Dermis microvascular lymphatic vessel endothelial cell (primary cell): ENCODE measurements around the gene RETNLB. TPM values are rescaled to one million over a fixed set of nuclear protein-coding genes. Genes with fewer than 3 reads are reported as not detected.
A peak's percentile ranks its signal among the peaks of the same experiment; 100 is the strongest.

Source experiments
- DNase-seq, 2 donors: peaks; one replicate each; pipeline versions ENCODE4 v3.0.0 to v3.0.0-alpha.2; 2010; ENCODE audit warnings: low read depth in 2 of 2
- total RNA-seq: library from RNA; depleted of rRNA; stranded (reverse); fragments of >200 nt; gene quantifications from 2 replicates; pipeline ENCODE4 v1.2.1, GENCODE V29; 2014

The RETNLB gene
- total RNA-seq: not detected in 2 replicates

DNA sequence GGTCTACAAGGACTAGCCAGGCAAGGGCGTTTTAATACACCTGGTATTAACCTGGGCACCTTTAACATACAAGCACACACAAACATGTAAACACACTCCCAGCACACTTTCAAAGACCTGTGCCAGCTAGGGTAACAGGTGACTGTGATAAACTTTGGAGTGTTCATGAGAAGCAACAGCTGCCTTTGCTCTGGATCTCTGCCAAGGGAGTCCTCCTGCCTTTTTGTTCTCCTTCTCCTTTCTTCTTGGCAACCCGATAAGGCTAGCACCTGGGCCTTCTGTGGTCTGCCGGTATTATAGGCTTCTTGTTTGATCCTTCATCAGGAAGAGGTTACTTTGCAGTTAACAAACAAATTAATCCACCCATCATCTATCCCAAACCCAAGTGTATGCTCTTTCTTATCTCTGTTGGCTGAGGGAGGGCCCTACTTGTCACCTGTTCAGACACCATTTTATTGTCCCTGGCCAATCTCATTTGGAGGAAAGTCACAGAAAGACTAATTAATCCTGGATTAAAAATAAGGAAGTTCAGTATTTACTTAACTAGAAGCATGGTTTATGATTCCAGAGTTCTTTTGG lies at the start of gene RETNLB:
TSS of gene RETNLB (minus strand) at position 7 of the 579 bp plus-strand sequence. CDS start 225 bp downstream, outside the sequence.
- no peak for DNase-seq

DNA sequence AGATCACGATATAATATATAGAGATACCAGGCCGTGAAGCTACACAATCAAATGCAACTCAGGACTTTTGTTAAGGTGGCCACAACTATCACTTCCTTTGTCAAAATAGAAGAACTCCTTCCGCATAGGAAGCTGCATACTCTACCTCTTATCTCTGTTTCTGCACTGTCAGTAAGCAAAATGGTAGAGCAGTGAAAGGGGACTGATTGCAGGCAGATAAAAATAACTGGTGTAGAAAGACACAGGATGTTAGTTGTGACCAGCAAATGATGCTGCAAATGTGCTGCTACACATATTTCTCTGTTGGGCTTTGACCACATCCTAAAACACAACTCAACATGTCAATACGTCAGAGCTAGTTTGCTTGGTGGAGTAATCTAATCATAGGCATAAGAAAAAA lies 49.1 kb upstream of the RETNLB start:
- DNase-seq: no peak

DNA sequence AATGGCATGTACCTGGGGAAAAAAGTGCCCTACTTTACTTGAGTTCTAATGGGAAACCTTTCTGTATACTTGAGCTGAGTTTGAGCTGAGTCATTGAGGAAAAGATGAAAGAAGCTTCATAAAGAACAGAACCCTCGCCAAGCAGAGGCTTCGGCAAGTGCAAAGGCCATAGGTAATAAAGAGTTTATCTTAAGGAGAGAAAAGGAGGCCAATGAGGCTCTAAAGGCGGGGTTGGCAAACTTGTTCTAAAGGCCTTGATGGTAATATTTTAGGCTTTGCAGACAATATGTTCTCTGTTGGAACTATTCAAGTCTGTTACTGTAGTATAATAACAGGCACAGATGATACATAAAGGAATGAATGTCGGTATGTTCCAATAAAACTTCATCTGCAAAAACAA lies 47.8 kb upstream of the RETNLB start:
- no peak for DNase-seq

DNA sequence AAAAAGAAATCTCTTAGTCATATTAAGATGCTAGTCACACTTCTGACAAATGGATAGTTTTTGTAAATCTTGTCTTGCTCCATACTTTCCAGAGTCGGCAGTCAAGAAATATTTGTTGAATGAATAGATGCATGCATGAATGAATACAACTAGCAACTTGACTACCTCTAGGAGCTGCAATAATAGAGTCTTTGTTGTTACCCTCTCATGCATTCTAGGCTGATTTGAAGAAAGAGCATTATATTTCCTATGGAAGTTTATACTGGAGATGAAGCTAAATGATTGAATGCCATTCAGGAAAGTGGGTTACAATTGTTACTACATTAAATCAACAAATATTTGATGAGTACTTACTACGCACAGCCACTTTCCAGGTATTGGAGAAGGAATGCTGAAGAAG lies 47.2 kb upstream of the RETNLB start:
- no peak for DNase-seq

DNA sequence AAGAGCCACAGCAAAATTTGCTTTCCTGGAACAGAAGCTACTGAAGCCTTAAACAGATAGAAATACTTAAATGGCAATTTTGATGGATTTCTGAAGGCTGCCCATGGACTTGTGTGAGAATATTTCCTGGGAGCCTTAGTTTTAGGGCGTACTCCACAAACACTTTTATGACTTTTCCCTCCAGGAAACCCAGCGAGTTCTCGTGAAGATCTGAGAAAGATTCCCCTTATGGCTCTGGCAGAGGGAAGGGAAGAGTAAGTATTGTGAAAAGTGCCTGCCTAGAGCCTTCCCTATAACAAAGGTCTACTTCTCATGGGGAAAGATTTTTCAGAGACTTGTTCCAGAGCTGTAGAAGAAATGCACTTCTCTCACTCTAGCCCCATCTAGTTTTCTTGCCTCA lies 34.3 kb upstream of the RETNLB start:
- no peak for DNase-seq

- DNase-seq: no peak
Observed at GRCh38 chr3:108780235-108780634, 23.0 kb upstream of the RETNLB start.

DNA sequence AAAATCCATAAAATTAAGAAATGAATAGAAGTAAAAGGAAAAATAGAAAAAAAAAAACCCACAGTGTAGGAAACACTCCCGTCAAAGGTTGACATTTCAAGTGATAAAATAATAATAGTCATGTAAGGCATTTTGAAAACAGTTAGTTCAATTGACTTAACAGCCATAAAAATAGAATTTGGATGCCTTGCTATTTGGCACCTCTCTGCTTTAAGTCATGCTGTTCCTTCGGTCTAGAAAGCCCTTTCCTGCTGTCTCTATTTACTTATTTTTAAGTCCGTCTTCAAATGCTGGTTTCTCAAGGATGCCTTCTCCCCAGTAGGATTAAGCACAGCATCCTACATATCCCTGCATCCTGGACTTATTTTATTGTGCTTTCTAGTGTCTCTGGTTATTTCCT lies 22.3 kb upstream of the RETNLB start:
- no peak for DNase-seq

- no peak for DNase-seq
Observed at GRCh38 chr3:108775649-108776048, 18.4 kb upstream of the RETNLB start.

- DNase-seq: no peak
Observed at GRCh38 chr3:108767253-108767652, 10.0 kb upstream of the RETNLB start.

DNA sequence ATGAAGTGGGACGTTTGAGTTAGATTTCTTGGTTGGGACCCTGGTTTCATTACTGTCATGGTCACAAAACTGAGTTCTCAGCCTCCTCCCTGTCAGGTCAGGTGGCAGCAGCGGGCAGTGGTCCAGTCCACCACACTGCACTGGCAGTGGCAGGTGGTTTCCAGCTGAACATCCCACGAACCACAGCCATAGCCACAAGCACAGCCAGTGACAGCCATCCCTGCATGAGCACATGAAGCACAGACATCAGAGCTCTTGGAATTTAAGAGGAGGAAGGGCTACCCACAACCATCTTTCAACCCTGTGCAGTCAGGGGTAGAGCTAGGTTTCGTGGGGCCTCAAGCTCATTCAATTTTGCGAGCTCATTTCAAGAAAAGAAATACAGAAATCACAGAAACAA lies 1.5 kb downstream of the RETNLB start:
- no peak for DNase-seq

GRCh38 chr3:108744762-108745161 lies 12.4 kb downstream of the RETNLB start:
- no peak for DNase-seq

- no peak for DNase-seq
Observed at GRCh38 chr3:108742929-108743328, 14.3 kb downstream of the RETNLB start.

- DNase-seq: no peak
Observed at GRCh38 chr3:108736821-108737220, 20.4 kb downstream of the RETNLB start.

DNA sequence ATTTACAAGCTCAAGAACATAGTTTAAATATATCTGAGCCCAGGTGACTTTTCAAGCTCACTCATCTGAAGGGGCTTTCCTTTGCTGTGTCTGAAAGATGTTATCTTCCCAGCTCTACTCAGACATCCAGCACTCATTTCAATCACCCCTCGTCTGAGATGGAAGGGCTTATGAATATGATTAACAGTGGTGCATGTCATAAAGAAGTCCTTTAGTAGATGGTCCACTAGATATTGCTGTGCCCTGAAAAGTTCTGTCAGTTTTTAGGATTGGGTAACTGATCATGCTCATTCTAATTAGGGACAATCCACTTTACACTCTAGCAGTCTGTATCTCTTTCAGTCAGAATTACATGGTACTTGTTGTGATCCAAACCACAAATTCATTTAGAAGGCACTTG lies 28.3 kb downstream of the RETNLB start:
- DNase-seq: no peak

DNA sequence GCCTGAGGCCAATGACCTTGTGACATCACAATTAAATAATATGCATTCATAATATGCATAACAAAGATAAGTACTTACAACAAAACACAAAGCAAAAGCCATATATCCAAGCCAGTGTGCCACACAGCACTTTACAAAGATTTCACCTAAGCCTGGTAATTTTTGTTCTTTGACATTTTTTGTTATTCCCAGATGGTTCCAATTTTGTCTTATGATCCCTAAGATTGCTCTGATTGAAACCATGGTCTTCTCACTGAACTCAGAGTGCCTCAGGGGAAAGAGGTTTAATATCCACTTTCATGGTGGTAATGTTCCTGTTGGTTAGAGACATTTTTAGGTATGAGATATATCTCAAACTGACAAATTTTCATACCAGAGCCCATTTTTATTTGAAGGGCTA lies 29.1 kb downstream of the RETNLB start:
- no peak for DNase-seq

DNA sequence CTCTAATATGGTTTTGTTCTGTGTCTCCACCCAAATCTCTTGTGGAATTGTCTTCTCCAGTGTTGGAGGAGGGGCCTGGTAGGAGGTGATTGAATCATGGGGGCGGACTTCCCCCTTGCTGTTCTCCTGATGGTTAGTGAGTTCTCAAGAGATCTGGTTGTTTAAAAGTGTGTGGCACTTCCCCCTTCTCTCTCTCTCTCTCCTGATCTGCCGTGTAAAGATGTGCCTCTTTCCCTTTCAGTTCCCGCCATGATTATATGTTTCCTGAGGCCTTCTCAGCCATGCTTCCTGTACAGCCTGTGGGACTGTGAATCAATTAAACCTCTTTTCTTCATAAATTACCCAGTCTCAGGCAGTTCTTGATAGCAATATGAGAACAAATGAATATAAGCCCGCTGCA lies 33.1 kb downstream of the RETNLB start:
- no peak for DNase-seq

DNA sequence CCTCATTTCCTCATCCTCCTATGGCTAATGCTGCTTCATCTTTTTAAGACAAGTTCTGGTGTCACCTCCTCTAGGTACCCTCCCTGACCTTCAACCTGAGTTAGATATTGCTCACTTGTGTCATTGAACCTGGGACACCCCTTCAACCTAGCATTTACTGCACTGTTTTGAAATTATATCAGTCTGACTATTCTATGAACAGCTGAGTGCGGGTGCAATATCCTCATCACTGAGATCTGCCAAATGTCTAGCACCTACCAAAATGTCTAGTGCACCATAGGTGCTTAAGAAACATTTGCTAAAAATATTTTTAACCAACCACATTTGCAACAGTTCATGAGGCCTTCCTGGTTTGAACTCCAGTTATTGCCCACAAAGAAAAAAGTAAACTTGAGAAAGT lies 34.5 kb downstream of the RETNLB start:
- DNase-seq: no peak

GRCh38 chr3:108719178-108719806 lies 37.9 kb downstream of the RETNLB start:
- peak; percentile 12 to 18 for DNase-seq

GRCh38 chr3:108718454-108718853 lies 38.8 kb downstream of the RETNLB start:
- no peak for DNase-seq

DNA sequence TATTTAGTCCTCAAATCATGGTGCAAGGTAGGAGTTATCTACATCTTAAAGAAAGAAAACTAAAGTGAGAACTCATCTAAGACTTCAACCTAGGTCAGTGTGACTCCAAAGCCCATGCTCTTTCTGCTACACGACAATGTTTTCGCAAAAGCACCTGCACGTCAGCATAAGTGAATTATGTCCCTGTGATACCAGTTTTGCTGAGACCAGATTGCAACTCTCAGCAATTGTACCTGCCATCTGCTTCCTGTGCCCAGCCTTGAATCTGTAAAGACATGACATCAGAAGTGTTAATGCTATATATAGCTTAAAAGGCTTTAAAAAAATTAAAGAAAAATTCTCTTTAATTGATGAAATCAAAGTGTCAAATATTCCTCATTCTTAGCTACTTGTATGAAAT lies 43.4 kb downstream of the RETNLB start:
- no peak for DNase-seq

- no peak for DNase-seq
Observed at GRCh38 chr3:108713009-108713516, 44.1 kb downstream of the RETNLB start.
